ENCODE results near the gene GPR25.

Gene GPR25

DNA sequence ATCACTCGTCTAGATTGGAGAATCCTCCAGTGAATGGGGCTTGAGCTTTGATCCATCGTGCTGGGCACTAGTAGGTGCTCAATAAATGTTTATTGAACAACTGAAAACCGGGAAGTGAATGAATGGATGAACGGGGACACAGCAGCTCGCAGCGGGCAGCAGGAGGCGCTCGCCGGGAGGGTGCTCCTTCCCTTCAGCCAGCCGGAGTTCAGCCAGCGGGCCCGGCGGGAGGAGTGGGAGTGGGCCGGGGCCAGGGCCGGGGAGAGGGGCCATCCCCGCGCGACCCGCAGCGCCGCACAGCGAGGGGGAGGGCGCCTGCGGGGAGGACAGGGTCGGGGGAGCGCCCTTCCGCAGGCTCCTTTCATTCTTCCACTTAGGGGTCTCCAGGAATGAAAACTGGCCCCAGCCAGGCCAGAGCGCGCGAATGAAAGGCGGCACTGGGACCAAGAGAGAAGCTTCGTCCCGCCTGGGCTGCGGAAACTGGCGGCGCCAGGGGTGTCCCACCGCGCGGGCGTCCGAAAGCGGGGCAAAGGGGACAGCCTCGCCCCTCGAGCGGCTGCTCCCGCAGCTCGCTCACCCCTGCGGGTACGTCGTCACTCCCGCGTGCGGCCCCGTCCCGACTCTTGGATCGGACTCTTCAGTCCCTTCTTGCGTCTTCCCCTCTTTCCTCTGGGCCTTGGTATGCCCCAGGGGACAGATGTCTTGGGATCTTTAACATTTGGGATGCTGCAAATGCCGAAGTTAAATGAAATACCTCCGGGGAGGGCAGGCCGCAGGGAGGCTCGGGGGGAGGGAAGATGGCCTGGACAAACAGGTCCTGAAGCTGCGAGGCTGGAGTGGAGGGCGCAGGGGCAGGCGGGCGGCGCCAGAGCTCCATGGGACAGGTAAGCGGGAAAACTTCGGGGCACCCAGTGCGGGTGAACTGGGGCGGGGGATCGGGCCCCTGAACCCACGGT, 18.3 kb downstream of the GPR25 start:
- Histone ChIP-seq H4K20me1 (ENCODE audit: insufficient read depth, low read length) (no peaks in the 10 kb centered on the region), H3K9me3 (ENCODE audit: insufficient read depth, low read length, severe bottlenecking) (no peaks in the 10 kb centered on the region), H3K36me3 (ENCODE audit: insufficient read depth, low read length) (no peaks in the 10 kb centered on the region), H3K4me1 (ENCODE audit: insufficient read depth, low read length) (peaks cover 30% of the 10 kb centered on the region), H3K9ac (ENCODE audit: low read depth, low read length) (no peak overlapping the region), H3K4me3 (ENCODE audit: low read depth in 1 of 2, low read length in 2 of 2) (no peak overlapping the region), H3K4me2 (ENCODE audit: insufficient read depth, low read length) (no peak overlapping the region), H3K27ac (ENCODE audit: low read length) (no peak overlapping the region), H3K27me3 (ENCODE audit: insufficient read depth, low read length, poor library complexity) (no peaks in the 10 kb centered on the region), H2AFZ (ENCODE audit: low read depth, low read length) (no peak overlapping the region), H3K79me2 (ENCODE audit: insufficient read depth, low read length) (no peaks in the 10 kb centered on the region)
- DNase-seq (no peak), ATAC-seq (ENCODE audit: insufficient read depth, low read depth) (no peak)
- TF ChIP-seq, protein P1, sequence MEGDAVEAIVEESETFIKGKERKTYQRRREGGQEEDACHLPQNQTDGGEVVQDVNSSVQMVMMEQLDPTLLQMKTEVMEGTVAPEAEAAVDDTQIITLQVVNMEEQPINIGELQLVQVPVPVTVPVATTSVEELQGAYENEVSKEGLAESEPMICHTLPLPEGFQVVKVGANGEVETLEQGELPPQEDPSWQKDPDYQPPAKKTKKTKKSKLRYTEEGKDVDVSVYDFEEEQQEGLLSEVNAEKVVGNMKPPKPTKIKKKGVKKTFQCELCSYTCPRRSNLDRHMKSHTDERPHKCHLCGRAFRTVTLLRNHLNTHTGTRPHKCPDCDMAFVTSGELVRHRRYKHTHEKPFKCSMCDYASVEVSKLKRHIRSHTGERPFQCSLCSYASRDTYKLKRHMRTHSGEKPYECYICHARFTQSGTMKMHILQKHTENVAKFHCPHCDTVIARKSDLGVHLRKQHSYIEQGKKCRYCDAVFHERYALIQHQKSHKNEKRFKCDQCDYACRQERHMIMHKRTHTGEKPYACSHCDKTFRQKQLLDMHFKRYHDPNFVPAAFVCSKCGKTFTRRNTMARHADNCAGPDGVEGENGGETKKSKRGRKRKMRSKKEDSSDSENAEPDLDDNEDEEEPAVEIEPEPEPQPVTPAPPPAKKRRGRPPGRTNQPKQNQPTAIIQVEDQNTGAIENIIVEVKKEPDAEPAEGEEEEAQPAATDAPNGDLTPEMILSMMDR (IDR thresholded peaks at IDR 0.05; ENCODE audit: borderline replicate concordance, extremely low read depth, low read length, poor library complexity, severe bottlenecking), result no peak
- no peak for TF ChIP-seq EZH2 (IDR thresholded peaks at IDR 0.05; ENCODE audit: borderline replicate concordance, low read depth, low read length, severe bottlenecking)

DNA sequence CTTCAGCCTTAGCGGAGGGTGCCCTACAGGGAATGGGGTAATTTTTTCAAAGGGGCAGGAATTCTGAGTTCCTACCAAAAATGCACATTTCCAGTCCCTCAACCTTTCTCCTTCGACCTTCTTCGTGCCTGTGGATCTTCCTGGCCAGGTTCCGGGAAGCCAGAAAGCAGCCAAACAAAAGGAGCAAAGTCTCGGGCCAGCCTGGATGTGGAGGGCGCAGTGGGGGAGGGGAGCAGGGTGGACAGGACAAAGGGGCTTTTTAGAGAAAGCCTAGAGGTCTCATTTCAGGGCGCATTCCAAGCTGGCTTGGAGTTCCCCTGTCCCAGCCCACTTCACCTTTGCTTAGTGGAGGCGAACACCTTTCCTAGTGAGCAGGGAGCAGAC, 19.0 kb downstream of the GPR25 start:
- Histone ChIP-seq H3K4me3 (ENCODE audit: low read depth in 1 of 2, low read length in 2 of 2) (no peak overlapping the region), H3K36me3 (ENCODE audit: insufficient read depth, low read length) (no peaks in the 10 kb centered on the region), H2AFZ (ENCODE audit: low read depth, low read length) (no peak overlapping the region), H4K20me1 (ENCODE audit: insufficient read depth, low read length) (no peaks in the 10 kb centered on the region), H3K9ac (ENCODE audit: low read depth, low read length) (no peak overlapping the region), H3K27me3 (ENCODE audit: insufficient read depth, low read length, poor library complexity) (no peaks in the 10 kb centered on the region), H3K9me3 (ENCODE audit: insufficient read depth, low read length, severe bottlenecking) (no peaks in the 10 kb centered on the region), H3K4me2 (ENCODE audit: insufficient read depth, low read length) (no peak overlapping the region), H3K79me2 (ENCODE audit: insufficient read depth, low read length) (no peaks in the 10 kb centered on the region), H3K27ac (ENCODE audit: low read length) (no peak overlapping the region), H3K4me1 (ENCODE audit: insufficient read depth, low read length) (peaks cover 29% of the 10 kb centered on the region)
- no peak for ATAC-seq (ENCODE audit: insufficient read depth, low read depth)
- DNase-seq, result no peak
- TF ChIP-seq, protein P1 (IDR thresholded peaks at IDR 0.05; ENCODE audit: borderline replicate concordance, extremely low read depth, low read length, poor library complexity, severe bottlenecking), result no peak
- TF ChIP-seq EZH2 (IDR thresholded peaks at IDR 0.05; ENCODE audit: borderline replicate concordance, low read depth, low read length, severe bottlenecking), result no peak

DNA sequence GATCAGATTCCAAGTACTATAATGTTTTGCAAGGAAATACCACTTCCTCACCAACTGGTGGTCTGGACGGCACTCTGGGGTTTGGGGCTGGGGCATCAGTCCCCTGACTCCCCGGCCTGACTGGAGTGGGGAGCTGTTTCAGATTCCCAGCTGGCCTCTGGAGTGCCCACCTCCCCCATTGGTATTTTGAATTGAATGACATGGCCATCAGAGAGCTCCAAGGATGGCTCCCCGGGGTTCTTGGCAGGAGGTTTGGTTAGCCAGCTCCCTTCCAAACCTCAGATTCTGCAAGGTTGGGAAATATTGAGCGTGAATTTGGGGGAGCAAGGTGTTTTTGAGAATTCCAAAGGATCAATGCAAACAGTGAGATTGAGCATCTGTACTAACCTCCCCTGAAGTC, 19.8 kb downstream of the GPR25 start:
- H3K79me2 ChIP-seq (ENCODE audit: insufficient read depth, low read length), result no peaks in the 10 kb centered on the region
- no peak for ATAC-seq (ENCODE audit: insufficient read depth, low read depth)
- no peaks in the 10 kb centered on the region for H4K20me1 ChIP-seq (ENCODE audit: insufficient read depth, low read length)
- no peak overlapping the region for H2AFZ ChIP-seq (ENCODE audit: low read depth, low read length)
- H3K36me3 ChIP-seq (ENCODE audit: insufficient read depth, low read length), result no peaks in the 10 kb centered on the region
- H3K4me2 ChIP-seq (ENCODE audit: insufficient read depth, low read length), result no peak overlapping the region
- no peak overlapping the region for H3K27ac ChIP-seq (ENCODE audit: low read length)
- no peak for DNase-seq
- H3K9me3 ChIP-seq (ENCODE audit: insufficient read depth, low read length, severe bottlenecking), result no peaks in the 10 kb centered on the region
- no peak overlapping the region for H3K9ac ChIP-seq (ENCODE audit: low read depth, low read length)
- peaks cover 22% of the 10 kb centered on the region for H3K4me1 ChIP-seq (ENCODE audit: insufficient read depth, low read length)
- no peak for TF ChIP-seq EZH2 (IDR thresholded peaks at IDR 0.05; ENCODE audit: borderline replicate concordance, low read depth, low read length, severe bottlenecking)
- TF ChIP-seq, protein P1 (IDR thresholded peaks at IDR 0.05; ENCODE audit: borderline replicate concordance, extremely low read depth, low read length, poor library complexity, severe bottlenecking), result no peak
- H3K27me3 ChIP-seq (ENCODE audit: insufficient read depth, low read length, poor library complexity), result no peaks in the 10 kb centered on the region
- H3K4me3 ChIP-seq (ENCODE audit: low read depth in 1 of 2, low read length in 2 of 2), result no peak overlapping the region
